IPS-NIHi11 (cell line): ENCODE results near the gene UMAD1.

Experiments used
- DNase-seq: peaks from one replicate; pipeline ENCODE4 v3.0.0; 2012; ENCODE audit warnings: mixed read lengths, low spot score

The UMAD1 gene

GRCh38 chr7:7830122-7830878 lies 189.7 kb downstream of the UMAD1 start:
- no peak for DNase-seq

DNA sequence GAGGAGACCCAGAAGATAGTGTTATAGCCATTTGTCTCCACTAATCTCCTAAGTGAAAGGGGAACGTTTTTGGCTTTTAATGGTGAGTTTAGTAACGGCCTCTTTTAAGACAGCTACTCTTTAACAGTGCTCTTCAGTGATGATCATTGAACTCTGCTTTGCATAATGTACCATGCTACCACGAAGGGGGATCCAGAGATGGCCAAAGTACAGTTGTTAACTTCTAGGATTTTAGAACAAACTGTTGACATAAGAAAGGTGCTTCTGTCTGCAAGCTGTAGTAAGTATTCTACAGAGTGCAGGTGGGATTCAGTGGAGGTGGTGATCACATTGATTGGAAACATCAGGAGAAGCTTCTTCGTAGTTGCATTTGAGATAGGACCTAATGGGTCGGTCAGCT lies 192.0 kb downstream of the UMAD1 start:
- no peak for DNase-seq

GRCh38 chr7:7834761-7835160 lies 194.2 kb downstream of the UMAD1 start:
- no peak for DNase-seq

GRCh38 chr7:7841027-7841426 lies 200.5 kb downstream of the UMAD1 start:
- DNase-seq, result no peak

GRCh38 chr7:7843240-7843639 lies 202.7 kb downstream of the UMAD1 start:
- DNase-seq, result no peak

GRCh38 chr7:7843972-7844371 lies 203.4 kb downstream of the UMAD1 start:
- no peak for DNase-seq

DNA sequence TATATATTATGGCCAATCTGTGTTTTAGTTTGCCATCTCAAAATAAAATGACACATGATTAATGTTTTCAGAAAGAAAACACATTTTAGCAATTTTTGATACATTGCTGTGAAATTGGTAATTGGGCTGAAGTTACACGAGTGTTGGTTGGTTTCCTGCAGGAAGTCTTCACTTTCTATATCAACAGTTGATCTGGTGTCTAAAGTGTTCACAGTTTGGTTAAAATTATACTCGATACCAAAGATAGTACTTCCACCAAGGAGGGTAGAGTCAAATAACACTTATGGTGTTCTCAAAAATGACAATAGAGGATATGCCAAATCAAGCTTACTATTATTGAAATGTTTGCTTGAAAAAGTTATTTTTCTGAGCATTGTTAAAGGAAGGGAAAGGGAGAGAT lies 207.7 kb downstream of the UMAD1 start:
- DNase-seq, result no peak

DNA sequence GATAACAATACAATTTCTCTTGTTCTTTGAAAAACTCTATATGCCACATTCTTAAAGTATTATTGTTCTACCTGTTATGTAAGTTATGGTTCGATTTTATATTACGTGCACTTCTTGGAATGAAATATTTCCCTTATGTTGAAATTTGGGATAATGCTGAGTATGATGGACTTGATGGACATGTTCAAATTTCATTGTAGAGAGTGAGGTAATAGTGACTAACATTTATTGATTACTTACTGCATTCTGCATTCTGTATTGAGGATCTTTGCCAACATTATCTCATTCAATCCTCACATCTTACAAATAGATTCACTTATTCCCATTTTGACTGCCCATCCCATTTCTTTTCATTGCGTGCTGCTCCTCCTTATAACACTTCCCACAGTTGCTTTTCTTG lies 208.3 kb downstream of the UMAD1 start:
- DNase-seq, result no peak

GRCh38 chr7:7850150-7850549 lies 209.6 kb downstream of the UMAD1 start:
- no peak for DNase-seq

DNA sequence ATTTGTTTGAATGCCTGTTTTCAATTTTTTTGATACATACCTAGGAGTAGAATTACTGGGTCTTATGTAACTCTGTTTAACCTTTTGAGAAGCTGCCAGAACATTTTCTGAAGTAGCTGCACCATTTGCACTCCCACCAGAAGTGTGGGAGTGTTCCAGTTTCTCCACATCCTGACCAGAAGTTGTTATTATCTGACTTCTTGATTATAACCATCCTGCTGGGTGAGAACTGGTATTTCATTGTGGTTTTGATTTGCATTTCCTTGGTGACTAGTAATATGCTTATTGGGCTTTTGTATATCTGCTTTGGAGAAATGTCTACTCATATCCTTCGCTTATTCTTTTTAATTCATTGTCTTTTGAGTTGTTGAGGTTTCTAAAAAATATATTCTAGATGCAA lies 210.8 kb downstream of the UMAD1 start:
- DNase-seq, result no peak

GRCh38 chr7:7851991-7852390 lies 211.4 kb downstream of the UMAD1 start:
- DNase-seq, result no peak

GRCh38 chr7:7857143-7857583 lies 216.6 kb downstream of the UMAD1 start:
- DNase-seq, result no peak

DNA sequence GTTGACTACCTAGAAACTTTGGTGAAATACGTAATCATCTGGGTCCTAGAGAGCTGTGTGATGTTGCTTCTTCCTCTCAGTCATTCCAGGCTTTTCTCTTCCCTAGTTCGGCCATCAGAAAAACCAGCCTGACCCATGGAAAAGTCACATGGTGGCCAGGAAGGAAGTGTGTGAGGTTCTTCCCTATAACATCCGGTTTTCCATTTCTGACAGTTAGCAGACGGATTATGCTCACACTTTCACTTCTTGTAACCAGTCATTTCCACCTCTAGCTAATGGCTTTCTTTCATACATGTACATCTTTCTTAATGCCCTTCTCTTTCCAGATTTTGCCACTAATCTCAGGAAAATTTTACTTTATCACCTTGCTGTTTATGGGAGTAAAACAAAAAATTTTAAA lies 218.0 kb downstream of the UMAD1 start:
- no peak for DNase-seq

DNA sequence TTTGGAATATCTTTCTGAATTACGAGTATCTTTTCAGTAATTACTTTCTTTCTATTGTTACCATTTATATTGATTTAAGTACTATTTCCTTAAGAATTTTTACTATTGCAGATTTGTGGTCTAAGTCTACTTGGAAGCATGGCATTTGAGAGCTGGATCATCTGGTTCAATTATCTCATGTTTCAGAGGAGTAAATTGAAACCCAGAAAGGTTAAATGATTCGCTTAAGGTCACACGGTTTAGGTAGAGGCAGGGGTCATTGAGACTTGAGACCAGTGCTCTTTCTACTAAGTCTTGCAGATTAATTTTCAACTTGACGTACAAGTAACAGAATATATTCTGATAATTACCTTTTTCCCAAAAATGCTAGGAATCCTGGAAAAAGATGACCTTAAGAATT lies 218.9 kb downstream of the UMAD1 start:
- no peak for DNase-seq

- no peak for DNase-seq
Observed at GRCh38 chr7:7861211-7861633, 220.7 kb downstream of the UMAD1 start.

DNA sequence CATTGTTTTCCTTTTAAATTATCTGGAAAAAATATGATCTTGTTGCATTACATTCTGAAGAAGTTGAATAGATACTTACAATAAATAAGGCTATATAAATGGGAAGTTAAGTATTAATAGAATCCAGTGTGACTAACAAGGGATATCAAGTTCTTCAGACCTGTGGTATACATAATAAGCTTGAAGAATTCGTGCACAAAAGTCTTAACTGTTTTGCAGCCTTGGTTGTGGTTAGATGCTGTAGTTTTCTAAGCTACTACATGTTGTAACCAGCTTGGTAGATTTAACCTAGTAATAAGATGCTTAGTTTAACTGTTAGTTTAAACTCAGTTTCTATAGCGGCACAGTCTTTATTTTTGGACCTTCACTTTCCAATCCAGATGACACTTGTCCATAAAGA lies 221.8 kb downstream of the UMAD1 start:
- no peak for DNase-seq

DNA sequence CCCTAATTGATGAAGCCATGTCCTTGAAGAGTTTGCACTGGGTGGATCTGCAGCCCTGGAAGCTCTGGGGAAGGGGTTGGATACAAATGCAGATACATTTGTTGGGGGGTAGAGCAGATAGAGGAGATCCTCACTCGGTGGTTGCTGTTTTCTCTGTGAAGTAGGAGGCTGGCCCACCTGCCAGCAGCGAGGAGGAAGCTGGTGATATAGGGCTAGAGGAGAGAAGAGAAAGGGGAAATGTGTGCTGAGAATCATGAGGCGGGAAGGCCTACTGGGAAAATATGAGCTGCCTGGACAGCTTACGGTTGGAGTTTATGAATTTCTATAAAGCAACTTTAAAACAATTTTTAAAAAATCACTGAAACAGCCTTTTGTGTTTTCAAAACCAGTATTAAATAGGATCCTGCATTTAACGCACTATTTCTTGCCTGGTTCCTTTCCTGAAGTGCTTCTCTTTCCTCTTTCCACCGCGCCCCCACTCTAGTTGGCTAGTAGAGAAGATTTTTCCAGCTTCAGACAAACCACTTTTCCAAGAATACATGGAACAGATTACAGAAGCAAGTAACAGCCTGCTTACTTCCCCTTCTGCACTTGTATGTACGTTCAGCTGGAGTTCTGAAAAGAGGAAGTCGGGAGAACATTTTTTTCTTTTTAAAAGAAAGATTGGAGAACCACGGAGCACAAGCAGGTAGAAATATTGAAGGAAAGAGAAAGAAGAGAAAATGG lies 227.5 kb downstream of the UMAD1 start:
- peak; percentile 12 for DNase-seq

GRCh38 chr7:7868572-7868899 lies 228.0 kb downstream of the UMAD1 start:
- DNase-seq, result no peak

GRCh38 chr7:7869036-7869435 lies 228.5 kb downstream of the UMAD1 start:
- DNase-seq, result peak; percentile 8

DNA sequence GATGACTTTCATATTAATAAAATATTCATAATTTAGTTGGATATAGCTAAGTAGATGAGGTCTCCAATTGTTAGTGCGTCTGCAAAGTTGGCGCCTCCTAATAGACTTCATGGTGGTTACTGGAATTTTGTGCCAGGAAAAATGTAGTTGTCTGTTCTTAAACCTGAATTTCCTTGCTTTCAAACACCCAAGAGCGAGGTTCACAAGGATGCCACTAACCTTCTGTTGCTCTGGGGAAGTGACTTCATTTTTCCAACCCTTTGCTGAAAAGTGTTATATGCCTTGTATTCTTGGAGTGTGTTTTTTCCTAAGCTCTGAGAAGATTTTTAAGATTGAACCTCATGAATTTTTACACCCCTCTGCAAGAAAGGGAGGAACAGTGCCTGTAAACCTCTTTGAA lies 229.1 kb downstream of the UMAD1 start:
- DNase-seq, result no peak

DNA sequence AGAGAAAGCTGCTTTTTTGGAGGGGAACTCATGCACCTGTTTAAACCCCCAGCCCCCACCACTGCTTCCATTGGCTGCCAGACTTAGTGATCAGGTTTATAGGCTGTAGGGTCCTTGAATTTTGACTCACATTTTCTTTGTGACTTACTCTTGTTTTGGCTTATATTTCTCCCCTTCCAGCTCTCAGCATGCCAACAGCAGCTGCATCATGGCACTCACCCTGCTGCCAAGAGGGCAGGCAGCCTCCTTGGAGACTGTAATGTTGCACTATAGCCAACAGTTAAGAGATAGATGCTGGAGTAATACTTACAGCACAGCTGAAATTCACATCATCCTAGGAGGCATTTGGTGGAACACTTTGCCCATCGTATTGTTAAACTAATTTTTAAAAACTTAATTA lies 230.0 kb downstream of the UMAD1 start:
- no peak for DNase-seq

DNA sequence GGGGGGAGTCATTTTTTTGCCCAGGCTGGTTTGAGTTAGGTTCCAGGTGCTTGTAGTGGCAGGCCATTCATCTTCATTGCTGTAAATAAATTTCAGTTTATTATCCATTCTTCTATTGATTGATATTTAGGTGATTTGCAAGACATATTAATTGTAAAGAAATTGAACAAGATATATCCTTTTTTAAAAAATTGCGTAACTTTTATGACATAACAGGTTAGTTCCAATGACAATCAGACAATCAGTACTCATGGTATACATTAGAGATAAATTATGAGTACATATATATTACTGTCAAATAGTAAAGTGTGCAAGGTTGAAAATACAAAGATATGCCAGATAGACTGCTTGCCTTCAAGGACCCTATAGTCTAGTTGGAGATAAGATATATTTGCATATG lies 235.9 kb downstream of the UMAD1 start:
- DNase-seq, result no peak

DNA sequence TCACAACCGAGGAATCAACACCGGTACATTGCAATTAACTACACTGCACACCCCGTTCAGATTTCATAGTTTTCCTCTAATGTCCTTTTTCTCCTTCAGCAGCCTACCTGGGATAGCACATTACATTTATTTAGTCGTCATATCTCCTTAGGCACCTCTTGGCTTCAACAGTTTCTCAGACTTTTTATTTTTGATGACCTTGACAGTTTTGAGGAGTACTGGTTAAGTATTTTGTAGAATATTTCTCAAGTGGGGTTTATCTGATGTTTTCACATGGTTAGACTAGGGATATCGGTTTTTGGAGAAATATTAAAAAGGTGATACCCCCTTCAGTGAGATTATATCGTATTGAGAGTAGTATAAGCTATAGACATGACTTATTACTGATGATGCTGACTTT lies 241.0 kb downstream of the UMAD1 start:
- no peak for DNase-seq

GRCh38 chr7:7882888-7883287 lies 242.3 kb downstream of the UMAD1 start:
- DNase-seq, result no peak
